HK-2 (cell line): ENCODE measurements around the gene CCT8.

Experiments
- DNase-seq: peaks from one replicate; pipeline ENCODE4 v3.0.0-alpha.2; 2018; ENCODE audit not compliant: unreplicated experiment

CCT8 gene, protein sequence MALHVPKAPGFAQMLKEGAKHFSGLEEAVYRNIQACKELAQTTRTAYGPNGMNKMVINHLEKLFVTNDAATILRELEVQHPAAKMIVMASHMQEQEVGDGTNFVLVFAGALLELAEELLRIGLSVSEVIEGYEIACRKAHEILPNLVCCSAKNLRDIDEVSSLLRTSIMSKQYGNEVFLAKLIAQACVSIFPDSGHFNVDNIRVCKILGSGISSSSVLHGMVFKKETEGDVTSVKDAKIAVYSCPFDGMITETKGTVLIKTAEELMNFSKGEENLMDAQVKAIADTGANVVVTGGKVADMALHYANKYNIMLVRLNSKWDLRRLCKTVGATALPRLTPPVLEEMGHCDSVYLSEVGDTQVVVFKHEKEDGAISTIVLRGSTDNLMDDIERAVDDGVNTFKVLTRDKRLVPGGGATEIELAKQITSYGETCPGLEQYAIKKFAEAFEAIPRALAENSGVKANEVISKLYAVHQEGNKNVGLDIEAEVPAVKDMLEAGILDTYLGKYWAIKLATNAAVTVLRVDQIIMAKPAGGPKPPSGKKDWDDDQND

DNA sequence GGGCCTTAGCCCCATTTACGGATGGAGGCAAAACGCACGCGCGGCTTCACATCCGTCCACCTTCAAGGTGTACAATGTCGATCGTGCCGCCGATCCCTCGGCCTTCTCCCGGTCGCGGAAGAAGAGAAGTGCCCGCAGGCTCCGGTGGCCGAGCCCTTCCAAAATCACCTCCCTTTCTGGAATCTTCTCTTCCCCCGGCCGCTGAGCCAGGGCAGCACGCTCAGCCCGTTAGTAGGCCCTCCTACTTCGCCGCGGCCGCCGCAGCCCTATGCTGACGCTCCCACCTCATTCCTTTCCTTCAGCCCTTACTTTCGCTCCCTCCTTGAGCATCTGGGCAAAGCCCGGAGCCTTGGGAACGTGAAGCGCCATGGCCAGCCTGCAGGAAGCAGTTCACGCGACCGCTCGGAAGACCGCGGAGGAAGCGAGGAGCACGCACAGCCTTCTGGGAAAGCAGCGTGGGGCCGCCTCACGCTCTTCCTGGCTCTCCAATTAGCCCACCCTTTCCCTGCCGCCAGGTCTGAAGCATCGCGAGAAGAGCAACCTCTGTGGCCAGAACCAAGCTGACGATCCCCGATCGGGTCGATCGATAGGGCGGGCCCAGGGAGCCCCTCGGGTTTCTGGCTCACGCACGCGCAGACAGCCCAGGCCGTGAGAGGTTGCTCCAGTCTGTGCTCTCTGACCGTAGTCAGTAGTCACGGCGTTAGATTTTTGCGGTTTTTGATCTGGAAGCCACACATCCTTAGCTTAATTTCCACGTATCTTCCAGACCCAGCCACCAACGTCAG, at the start of gene CCT8:
Gene CCT8, minus strand, starts transcription at position 427 of the 785 bp plus-strand sequence. Its CDS starts 58 bp downstream, at position 369.
- DNase-seq, result peak; percentile 94

DNA sequence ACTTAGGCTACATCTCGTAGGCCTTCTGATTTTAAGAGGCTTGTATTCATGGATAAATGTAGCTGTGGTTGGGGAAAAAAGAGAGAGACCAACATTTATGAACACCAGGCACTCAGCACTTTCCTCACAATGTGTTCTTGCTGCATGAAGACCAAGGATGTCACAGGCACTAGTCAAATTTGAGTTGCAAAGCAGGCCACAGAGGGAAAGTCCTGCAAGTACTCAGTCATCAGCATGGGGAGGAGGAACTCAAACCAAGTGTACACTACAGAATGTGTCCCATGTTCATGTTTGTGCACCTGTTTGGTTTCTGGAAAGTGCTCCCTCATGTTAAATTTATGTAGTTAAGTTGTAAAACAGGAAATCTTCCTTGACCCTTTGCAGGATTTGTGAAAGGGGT, 48.3 kb upstream of the CCT8 start:
- DNase-seq, result no peak

DNA sequence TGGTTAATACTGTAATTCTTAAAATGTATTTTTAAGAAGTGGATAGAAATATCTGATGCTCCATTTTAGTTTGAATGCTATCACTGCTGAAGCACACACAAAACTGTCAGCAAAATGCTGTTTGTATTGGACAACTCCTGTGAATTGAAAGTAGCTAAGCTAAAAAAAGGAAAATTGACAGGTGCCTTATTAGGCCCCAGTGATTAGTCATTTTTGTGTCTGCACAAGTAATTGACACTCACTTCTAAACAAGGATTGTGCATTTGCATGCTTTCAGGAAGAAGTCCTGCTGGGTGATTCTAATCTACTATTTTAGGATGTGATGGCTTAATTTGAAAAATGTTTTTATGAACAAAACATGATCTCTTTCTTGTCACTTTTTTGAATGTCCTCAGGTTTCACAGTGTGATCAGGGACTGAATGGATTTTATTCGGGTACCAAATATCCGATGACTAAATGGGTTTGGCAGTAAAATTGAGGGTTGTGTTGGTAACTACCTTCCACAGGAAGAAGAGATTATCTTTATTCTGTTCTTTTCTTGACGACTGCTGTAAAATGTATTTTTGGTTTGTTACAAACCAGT, 44.0 kb upstream of the CCT8 start:
- DNase-seq, result no peak

DNA sequence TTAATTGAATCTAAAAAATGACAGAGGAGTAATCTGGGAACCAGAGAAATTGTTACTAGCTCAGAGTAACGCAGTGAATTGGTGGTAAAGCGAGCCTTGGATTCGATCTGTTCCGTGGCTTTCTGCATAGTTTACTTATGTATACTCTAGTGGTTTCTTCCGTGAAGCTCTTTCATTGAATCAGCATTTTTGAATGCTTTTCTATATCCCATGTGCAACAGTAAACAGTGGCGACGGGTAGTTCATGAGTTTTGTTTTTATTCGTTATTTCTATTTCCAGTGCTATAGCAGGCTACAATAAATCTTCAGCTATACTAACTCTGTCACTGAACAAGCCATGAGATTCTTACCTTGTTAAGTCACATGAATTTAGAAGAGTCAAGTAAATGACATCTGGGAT, 42.5 kb upstream of the CCT8 start:
- no peak for DNase-seq

DNA sequence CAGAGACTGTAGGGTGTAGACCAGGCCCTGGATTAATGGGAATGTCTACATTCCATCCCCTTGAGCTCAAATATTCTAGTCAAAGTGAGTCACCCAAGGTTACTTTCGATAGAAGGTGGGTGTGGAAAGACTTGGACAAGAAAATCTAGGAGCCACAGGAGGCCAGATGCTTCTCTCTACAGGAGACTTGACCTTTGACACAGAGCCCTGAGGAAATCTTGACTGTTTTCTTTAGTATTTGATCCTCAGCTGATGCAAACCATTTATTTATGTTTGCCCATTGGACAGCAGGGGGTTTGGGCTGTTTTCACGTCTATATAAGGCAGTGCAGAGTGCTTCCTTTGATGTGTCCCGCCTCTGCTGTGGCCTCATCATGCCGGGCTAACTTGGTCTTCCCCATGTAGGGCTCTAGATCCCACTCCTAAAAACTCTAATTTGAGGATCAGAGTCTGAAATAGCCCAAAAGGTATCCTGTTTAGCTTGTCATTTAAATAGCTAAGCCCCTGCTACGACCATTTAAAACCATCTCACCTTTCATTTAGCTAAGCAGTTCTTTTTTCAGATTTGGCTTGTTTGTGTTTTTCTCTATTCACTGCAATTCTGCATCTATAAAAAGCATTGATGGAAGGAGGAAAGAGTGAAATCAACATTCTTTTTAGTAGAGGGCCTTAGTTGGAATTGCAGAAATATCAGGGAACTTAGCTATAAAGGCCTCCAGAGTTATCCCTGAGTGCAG, 41.5 kb upstream of the CCT8 start:
- no peak for DNase-seq

DNA sequence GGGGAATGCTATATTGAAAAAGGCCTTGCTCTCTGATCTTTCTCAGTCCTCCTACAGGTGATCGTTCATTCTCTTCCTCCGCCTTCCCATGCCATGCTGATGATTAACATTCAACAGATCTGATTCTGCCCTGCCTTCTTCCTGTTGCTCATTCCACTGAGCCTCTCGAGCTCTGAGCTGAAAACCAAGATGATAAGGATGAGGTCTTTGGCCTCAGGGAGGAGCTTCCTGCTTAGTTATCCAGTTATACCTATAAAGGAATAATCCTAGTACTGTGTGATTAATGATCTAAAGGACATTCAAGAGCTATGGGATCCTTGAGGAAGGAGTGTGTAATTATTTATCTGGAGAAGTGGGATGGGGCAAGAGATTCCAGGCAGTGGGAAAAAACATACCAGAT, 31.8 kb upstream of the CCT8 start:
- peak; percentile 59 for DNase-seq

DNA sequence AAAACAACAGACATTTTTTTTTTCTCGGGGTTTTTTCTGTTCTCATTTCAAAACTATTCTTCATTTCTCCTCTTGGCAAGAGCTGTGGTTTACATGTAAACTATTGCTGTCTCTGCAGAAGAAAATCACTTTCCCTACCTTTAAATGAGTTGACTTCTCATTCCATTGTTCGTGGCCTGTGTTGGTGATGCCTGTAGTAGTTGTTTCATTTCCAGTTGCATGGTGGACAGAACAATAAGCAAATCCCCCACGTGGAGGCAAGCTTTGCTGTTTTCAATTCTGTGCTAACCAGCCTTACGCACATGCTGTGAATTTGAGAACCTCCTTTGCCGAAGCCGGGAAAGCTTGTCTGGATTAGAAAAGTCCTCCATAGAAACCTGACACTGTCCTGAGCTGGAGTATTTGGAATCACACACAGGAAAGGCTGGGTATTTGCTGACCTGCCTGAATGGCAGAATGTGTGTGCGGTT, 30.8 kb upstream of the CCT8 start:
- no peak for DNase-seq

DNA sequence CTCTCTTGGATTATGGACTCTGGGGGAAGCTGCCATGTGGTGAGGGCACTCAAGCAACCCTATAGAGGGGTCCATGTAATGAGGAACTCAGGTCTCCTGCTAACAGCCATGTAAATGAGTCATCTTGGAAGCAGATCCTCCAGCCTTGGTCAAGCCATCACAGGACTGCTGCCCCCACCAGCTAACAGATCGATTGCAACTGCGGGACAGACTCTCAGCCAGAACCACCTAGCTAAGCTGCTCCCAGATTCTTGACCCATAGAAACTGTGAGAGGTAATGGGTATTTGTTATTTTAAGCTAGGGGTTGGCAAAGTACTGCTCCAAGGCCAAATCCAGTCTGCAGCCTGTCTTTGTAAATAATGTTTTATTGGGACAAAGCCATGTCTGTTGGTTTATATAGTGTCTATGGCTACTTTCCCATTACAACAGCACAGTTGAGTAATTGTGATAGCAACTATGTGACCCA, 29.4 kb upstream of the CCT8 start:
- no peak for DNase-seq

DNA sequence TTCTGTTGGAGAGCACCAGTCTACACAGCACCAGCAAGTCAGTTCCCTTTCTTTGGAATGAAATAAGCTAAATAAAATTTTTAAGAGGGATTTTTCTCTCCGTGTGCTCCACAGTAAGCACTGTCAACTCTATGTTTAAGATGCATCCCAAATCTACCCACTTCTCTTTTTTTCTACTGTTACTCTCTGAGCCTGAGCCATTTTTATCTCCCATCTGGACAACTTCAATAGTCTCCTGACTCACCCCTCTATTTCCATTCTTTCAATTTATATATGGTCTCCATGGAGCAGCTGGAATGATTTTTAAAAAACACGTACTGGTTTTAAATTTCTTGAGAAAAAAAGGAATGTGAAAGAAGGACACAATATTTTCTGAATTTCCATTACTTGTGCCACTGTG, 24.7 kb upstream of the CCT8 start:
- DNase-seq, result no peak

DNA sequence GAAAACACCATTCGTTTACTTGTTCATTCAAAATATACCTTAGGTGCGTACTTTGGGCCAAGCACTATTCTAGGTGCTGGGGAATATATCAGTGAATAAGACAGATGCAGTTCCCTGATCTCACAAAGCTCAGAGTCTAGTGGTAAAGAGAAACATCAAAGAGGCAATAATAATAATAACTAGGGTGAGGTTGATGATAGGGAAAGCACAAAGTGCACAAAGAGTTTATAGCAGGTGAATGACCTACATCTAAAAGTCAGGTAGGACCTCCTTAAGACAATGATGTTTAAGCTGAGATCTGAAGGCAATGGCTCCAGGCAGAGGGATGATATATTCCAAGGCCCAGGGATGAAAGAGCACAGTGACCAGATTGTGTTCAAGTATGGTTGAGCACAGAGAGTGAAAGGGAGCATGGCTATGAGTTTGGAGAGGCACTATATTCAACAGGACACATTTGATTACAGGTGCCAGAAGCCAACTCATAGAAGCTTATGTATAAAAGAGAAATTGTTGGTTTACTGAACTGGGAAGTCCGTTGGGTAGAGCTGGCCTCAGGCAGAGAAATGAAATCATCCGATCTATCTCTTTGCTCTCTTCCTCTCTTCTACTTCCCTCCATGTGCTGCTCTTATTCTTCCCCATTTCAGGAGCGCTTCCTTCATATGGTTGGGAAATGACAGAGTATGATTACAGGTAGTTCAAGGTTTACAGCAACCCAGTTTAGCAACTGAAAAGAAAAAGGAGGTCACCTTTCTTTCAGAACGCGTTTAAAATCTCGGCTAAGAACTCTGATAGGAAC, 23.0 kb upstream of the CCT8 start:
- no peak for DNase-seq

DNA sequence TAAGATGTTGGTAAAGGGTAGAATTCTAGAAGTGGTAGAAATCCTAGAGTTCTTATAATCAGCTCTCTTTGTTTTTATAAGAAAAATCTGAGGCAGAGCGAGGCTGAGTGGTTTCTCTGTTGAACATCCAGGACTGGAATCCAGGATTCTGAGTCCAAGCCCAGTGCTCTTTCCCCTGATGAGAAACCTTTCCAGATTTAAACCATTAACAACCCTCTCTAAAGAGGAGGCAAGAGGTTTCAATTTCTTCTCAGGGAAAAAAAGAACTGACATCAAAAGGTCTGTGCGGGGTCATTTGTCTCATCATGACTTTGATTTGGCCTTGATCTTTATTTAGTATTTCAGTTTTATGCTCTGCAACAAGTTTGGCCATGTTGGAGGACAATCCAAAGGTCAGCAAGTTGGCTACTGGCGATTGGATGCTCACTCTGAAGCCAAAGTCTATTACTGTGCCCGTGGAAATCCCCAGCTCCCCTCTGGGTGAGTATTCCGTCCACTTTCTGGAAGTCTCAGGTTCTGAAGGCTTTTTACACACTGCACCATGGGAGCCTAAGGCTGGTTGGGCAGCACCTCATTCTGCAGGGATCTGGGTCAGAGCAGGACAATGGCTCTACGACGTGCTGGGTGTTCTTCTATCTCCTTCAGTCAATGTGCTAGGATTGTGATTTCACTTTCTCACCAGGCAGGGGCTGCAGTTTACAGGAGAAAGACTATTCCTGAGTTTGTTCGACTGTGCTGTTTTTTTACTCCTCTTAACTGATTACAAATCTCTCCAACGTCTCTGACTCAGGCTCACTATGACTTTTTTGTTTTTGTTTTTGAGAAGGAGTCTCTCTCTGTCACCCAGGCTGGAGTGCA, 18.9 kb upstream of the CCT8 start:
- DNase-seq, result no peak

DNA sequence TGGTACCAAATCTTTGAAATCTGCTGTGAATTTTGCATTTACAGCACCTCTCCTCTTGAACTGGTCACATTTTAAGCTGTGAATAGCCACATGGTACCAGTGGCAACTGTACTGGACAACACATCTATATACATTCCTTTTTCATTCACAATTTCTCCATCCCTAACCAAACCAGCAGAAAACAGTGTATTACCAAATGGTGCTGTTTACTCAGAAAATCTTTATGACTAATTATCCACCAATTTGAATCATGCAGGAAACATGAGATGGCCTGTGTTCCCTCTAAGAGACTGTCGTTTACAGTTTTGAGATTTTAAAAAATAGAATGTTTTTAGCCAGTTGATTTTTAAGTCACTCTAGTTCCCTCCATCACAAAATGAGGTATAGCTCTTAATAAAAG, 17.6 kb upstream of the CCT8 start:
- no peak for DNase-seq

DNA sequence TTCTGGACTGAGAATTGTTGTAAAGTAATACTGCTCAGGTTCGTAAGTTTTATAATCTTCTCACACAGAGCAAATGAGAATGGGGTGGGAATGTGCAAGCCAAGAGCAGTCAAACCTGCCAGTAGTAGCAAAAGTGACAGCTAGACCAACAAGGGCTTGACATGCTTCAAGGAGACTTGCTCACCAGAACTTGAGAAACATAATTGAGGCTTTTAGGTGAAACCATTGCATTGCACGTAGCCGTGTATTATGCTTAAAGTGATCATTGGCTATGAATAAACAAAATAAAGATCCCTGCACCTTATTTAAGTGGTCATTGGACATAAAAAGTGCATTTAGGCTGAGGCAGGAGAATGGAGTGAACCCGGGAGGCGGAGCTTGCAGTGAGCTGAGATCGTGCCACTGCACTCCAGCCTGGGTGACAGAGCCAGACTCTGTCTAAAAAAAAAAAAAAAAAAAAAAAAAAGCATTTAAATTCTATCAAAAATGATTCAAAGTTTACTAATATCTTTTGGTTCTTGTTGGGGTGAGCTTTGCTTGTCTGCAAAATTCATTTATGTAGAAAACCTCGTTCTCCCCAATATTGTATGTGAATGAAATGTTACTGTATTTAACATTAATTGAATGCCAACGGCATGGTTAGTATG, 11.8 kb upstream of the CCT8 start:
- DNase-seq, result no peak

DNA sequence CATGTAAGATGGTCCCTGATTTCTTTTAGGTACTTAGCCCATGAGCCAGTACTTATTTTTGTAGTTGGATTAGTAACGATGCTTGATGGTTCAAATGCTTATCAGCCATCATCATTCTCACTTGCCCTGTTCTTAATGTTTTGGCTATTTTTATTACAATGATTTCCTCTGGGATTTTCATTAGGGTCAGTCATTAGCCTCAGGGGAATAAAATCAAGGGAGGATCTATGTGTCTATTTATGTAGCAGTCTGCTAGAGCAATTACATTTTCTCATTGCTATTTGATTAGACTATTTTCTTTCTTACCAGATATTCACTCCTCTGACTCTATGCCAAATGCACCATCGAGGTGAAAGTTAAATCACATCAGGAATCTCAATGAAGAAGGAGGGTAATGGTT, 10.9 kb upstream of the CCT8 start:
- no peak for DNase-seq

DNA sequence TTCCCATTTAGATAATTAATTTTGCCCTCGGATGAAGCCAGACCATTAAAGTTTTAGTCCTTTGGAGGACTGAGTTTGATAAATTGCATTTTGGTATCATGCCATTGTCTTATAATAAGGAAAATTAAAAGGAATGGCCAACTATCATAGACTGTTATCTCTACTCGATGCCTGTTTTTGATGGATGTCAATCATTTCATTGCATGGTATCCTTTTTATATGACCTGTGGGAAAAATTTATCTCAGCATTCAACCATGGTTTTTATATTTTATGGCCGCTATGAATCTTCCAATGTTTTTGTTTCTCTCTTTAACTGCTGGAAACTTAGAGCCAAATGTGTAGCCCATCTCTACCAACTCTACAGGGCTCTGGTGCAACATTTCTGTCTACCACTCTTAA, 9.9 kb upstream of the CCT8 start:
- DNase-seq, result no peak

DNA sequence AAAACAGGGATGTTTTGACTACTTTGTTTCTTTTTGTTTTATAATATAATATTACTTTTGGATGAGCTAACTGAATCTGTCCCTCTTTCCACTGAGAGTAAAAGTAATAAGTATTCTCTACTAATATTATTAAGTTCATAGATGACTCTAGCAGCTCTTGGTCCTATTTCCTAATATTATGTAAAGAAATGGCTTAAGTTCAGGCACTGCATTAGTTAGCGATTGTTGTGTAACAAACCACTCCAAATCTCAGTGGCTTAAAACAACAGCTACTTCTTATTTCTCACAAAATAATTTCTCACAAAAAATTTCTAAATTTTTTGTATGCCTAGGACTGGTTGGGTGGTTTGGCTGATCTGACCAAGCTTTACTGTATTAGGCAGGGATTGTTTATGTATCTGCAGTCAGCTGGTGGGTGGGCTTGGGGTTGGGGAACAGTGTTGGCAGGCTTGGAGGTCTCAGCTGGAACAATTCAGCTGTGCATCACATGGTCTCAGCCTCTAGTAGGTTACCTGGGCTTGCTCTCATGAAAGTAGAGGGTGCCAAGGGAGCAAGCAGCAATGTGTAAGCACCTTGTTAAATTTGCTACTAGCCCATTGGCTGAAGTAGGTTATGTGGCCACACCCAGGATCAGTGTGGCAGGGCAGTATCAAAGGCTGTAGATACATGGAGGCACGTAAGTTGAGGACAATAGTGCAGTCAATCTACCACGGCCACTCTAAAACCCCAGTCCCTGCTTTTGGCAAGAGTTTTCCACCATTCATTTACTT, 8.8 kb upstream of the CCT8 start:
- no peak for DNase-seq

DNA sequence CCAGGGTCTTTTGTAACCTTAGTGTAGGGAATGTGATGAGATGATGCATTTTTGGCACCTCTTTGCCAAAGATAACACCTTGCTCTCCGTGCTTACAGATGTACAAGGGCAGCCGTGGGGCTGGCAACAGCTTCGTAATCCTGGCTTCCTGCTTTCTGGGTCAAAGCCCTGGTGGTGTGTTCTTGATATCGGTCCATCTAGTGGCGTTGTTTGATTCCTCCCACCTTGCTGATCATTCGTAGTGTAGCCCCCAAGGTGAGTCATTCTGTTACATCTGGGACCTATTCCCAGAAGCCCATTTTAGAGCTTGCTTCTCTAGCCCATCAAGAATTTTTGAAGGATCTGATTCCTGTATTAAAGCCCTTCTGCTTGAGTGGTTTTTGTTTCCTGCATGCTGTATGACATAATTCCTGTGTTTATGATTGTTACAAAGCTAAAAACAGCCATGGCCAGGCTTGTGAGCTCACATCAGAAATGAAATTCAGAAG, 7.0 kb upstream of the CCT8 start:
- no peak for DNase-seq
